Activated CD8-positive, alpha-beta T cell treated with anti-CD3 and anti-CD28 coated beads, Interleukin-2, amount 10 ng/mL, durations not matched to agents 7 days and 5 days (primary cell): Measurements from ENCODE around the gene RBFOX2. TPM values are rescaled to one million over a fixed set of nuclear protein-coding genes. Genes with fewer than 3 reads are reported as not detected.
"Not testable (repeated sequence)": the region's sequence is repeated elsewhere in the genome, so short reads cannot be mapped to it uniquely, and the experiment has no call there.

Experiments used
- ATAC-seq: fragments of 150-1000 bp; cut with Tn5 transposase; one replicate; pipeline ENCODE4 v1.10.0; 2021; ENCODE audit warnings: moderate library complexity
- CTCF ChIA-PET: fragments of 350-600 bp; sonication (Branson Sonifier 250); formaldehyde crosslinking; loops from one replicate; lab custom pipeline; 2021; ENCODE audit warnings: antibody characterized with exemption; lab: Charles Lee
- POLR2A ChIA-PET: fragments of 350-600 bp; sonication (Branson Sonifier 250); formaldehyde crosslinking; loops from one replicate; lab custom pipeline; 2021; ENCODE audit warnings: antibody characterized with exemption; lab: Charles Lee
- DNase-seq: peaks from one replicate; pipeline ENCODE4 v3.0.0-alpha.2; 2020
- H3K27ac Mint-ChIP-seq: one replicate; pipeline ENCODE4 v1.8.0; 2021; ENCODE audit warnings: mild to moderate bottlenecking, mixed read lengths
- H3K27me3 Mint-ChIP-seq: one replicate; pipeline ENCODE4 v1.8.0; 2021; ENCODE audit warnings: low read depth, mixed read lengths
- H3K36me3 Mint-ChIP-seq: one replicate; pipeline ENCODE4 v1.8.0; 2021; ENCODE audit warnings: low read depth, mixed read lengths
- H3K4me1 Mint-ChIP-seq: one replicate; pipeline ENCODE4 v1.8.0; 2021; ENCODE audit warnings: low read depth, mixed read lengths
- H3K4me3 Mint-ChIP-seq: one replicate; pipeline ENCODE4 v1.8.0; 2021; ENCODE audit warnings: mild to moderate bottlenecking, mixed read lengths
- H3K9me3 Mint-ChIP-seq: one replicate; pipeline ENCODE4 v1.8.0; 2022; ENCODE audit warnings: mixed read lengths; ENCODE audit not compliant: insufficient read depth
- total RNA-seq, 2 experiments: library from RNA; stranded (reverse); gene quantifications; one replicate each; pipeline ENCODE4 v1.2.3, GENCODE V29; 2021

The RBFOX2 gene
- total RNA-seq, 2 experiments from 2014 or later: 0.03 to 0.37 TPM

GRCh38 chr22:36003972-36004674 lies 24.5 kb downstream of the RBFOX2 start:
- H3K27me3 Mint-ChIP-seq: peaks cover 21% of the 10 kb centered on the region
- POLR2A ChIA-PET: no interaction called here
- CTCF ChIA-PET: interaction anchor here (1.2 to 2.0 kb wide), 2 partner anchors 62 to 120 kb away, joined by 3 to 11 read pairs; no protein-coding TSS in a partner anchor

GRCh38 chr22:36002718-36003260 lies 25.8 kb downstream of the RBFOX2 start:
- ATAC-seq (no peak), DNase-seq (no peak)
- no peak overlapping the region for H3K4me3 Mint-ChIP-seq
- no peaks in the 10 kb centered on the region for H3K36me3 Mint-ChIP-seq
- H3K9me3 Mint-ChIP-seq: no peaks in the 10 kb centered on the region
- ChIA-PET POLR2A (no interaction called here), CTCF (interaction anchor here (0.7 kb wide), 1 partner anchor 63 kb away, joined by 3 read pairs; no protein-coding TSS in a partner anchor)
- H3K27ac Mint-ChIP-seq: no peak overlapping the region
- peaks cover 22% of the 10 kb centered on the region for H3K27me3 Mint-ChIP-seq
- no peaks in the 10 kb centered on the region for H3K4me1 Mint-ChIP-seq

More at GRCh38 chr22:36003972-36004674, 24.5 kb downstream of the RBFOX2 start:
- Mint-ChIP-seq H3K27ac (no peak overlapping the region), H3K36me3 (no peaks in the 10 kb centered on the region), H3K4me3 (no peak overlapping the region), H3K9me3 (no peaks in the 10 kb centered on the region), H3K4me1 (no peaks in the 10 kb centered on the region)
- no peak for DNase-seq
- no peak for ATAC-seq

DNA sequence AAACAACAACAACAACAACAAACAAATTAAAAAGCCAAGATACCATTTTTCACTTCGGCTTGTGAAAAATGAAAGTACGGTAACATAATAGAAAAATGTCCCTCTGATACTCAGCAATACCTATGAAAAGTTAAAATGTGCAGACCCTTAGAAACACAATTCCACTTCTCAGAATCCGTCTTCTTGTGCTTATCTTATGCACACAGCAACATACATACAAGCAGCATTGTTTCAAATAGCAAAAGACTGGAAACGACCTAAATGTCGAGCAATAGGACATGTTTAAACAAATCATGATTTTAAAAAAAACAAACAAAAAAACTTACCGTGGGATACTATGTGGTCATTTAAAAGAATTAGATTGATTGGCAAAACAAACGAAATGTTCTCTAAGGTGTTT lies 26.5 kb downstream of the RBFOX2 start:
- ATAC-seq (no peak), DNase-seq (no peak)
- CTCF ChIA-PET: interaction anchor here (0.7 to 1.6 kb wide), 2 partner anchors 64 kb away, joined by 3 to 4 read pairs; no protein-coding TSS in a partner anchor
- H3K27me3 Mint-ChIP-seq: peaks cover 24% of the 10 kb centered on the region
- H3K4me1 Mint-ChIP-seq: no peaks in the 10 kb centered on the region
- no peak overlapping the region for H3K27ac Mint-ChIP-seq
- no peaks in the 10 kb centered on the region for H3K9me3 Mint-ChIP-seq
- POLR2A ChIA-PET: no interaction called here
- no peaks in the 10 kb centered on the region for H3K36me3 Mint-ChIP-seq
- H3K4me3 Mint-ChIP-seq: no peak overlapping the region

- ChIA-PET CTCF (interaction anchor here (1.0 to 1.5 kb wide), 2 partner anchors 17 to 67 kb away, joined by 3 to 5 read pairs; no protein-coding TSS in a partner anchor), POLR2A (no interaction called here)
- no peaks in the 10 kb centered on the region for H3K9me3 Mint-ChIP-seq
- peaks cover 11% of the 10 kb centered on the region for H3K27me3 Mint-ChIP-seq
- ATAC-seq (no peak), DNase-seq (no peak)
- H3K4me1 Mint-ChIP-seq: no peaks in the 10 kb centered on the region
- no peak overlapping the region for H3K27ac Mint-ChIP-seq
- H3K36me3 Mint-ChIP-seq: no peaks in the 10 kb centered on the region
- H3K4me3 Mint-ChIP-seq: no peak overlapping the region
Measured at GRCh38 chr22:35998748-35999147, 29.9 kb downstream of the RBFOX2 start.

- CTCF ChIA-PET: interaction anchor here (1.5 kb wide), 1 partner anchor 18 kb away, joined by 3 read pairs; no protein-coding TSS in a partner anchor
- no peaks in the 10 kb centered on the region for H3K36me3 Mint-ChIP-seq
- ATAC-seq (no peak), DNase-seq (no peak)
- no peak overlapping the region for H3K27ac Mint-ChIP-seq
- H3K9me3 Mint-ChIP-seq: no peaks in the 10 kb centered on the region
- peaks cover 17% of the 10 kb centered on the region for H3K27me3 Mint-ChIP-seq
- H3K4me1 Mint-ChIP-seq: no peaks in the 10 kb centered on the region
- POLR2A ChIA-PET: no interaction called here
- no peak overlapping the region for H3K4me3 Mint-ChIP-seq
Measured at GRCh38 chr22:35997438-35997837, 31.2 kb downstream of the RBFOX2 start.

- no peaks in the 10 kb centered on the region for H3K36me3 Mint-ChIP-seq
- no peak for ATAC-seq
- CTCF ChIA-PET: interaction anchor here (0.9 kb wide), 1 partner anchor 69 kb away, joined by 3 read pairs; no protein-coding TSS in a partner anchor
Measured at GRCh38 chr22:35996596-35996995, 32.0 kb downstream of the RBFOX2 start.

DNA sequence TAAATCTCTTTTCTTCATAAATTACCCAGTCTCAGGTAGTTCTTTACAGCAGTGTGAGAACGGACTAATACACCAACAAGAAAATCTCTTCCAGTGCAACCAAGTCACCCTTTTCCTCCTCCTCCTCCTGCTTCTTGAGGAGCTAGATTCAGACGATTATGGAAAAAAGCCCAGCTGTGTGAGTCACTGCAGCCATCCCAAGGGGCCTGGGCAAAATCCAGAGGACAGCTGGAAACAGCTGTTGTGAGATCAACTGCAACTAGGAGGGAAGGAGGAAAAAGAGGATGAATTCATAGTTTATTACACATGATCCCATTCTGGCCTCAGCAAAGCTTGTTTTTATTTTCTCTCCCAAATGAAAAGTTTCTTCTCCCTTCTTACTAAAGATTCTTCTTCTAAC lies 32.9 kb downstream of the RBFOX2 start:
- CTCF ChIA-PET: interaction anchor here (0.9 kb wide), 1 partner anchor 70 kb away, joined by 3 read pairs; no protein-coding TSS in a partner anchor
- ATAC-seq: no peak

More at GRCh38 chr22:35996596-35996995, 32.0 kb downstream of the RBFOX2 start:
- no peak for DNase-seq
- Mint-ChIP-seq H3K4me1 (no peaks in the 10 kb centered on the region), H3K9me3 (no peaks in the 10 kb centered on the region), H3K4me3 (no peak overlapping the region), H3K27me3 (peaks cover 19% of the 10 kb centered on the region), H3K27ac (no peak overlapping the region)
- POLR2A ChIA-PET: no interaction called here

GRCh38 chr22:35995348-35995747 lies 33.3 kb downstream of the RBFOX2 start:
- Mint-ChIP-seq H3K4me3 (no peak overlapping the region), H3K27me3 (peaks cover 18% of the 10 kb centered on the region), H3K27ac (no peak overlapping the region), H3K9me3 (no peaks in the 10 kb centered on the region), H3K4me1 (no peaks in the 10 kb centered on the region), H3K36me3 (no peaks in the 10 kb centered on the region)
- DNase-seq (no peak), ATAC-seq (no peak)
- ChIA-PET CTCF (no interaction called here), POLR2A (no interaction called here)

More for the DNA sequence above, 32.9 kb downstream of the RBFOX2 start:
- no peaks in the 10 kb centered on the region for H3K9me3 Mint-ChIP-seq
- POLR2A ChIA-PET: no interaction called here
- H3K27ac Mint-ChIP-seq: no peak overlapping the region
- no peak overlapping the region for H3K4me3 Mint-ChIP-seq
- H3K27me3 Mint-ChIP-seq: peaks cover 18% of the 10 kb centered on the region
- H3K36me3 Mint-ChIP-seq: no peaks in the 10 kb centered on the region
- no peaks in the 10 kb centered on the region for H3K4me1 Mint-ChIP-seq
- no peak for DNase-seq

- H3K27ac Mint-ChIP-seq, H3K9me3 Mint-ChIP-seq, POLR2A ChIA-PET, H3K4me1 Mint-ChIP-seq, DNase-seq, CTCF ChIA-PET, H3K36me3 Mint-ChIP-seq, ATAC-seq, H3K4me3 Mint-ChIP-seq: not testable (repeated sequence)
- H3K27me3 Mint-ChIP-seq: peaks cover 18% of the 10 kb centered on the region
Measured at GRCh38 chr22:35993727-35994126, 34.9 kb downstream of the RBFOX2 start.

DNA sequence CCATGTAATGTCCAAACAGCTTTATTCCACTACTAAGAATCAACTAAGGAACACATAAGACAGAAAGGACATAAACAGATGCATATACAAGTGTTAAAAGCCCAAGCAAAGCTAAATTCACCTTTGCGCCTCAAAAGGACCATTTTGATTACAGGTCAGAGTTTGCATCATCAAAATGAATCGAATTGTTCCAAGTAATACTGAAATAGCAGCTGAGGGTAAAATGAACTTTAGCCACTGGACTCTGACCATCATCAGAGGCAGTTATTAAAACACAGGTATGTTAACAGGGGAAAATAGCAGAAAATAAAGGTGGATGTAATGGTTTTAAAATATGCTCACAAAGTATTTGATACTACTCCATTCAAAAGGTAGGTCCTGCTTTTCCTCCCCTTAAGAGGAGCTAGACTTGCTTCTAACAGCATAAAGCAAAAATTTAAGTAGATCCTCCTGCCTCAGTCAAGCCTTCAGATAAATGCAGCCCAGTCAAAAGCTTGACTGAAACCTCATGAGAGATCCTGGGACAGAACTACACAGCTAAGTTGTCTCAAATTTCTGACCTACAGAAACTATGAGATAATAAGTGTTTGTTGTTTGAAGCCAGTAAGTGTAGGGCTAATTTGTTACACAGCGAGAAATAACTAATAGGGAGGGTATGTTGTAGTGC lies 35.4 kb downstream of the RBFOX2 start:
- ChIA-PET CTCF (interaction anchor here (0.8 to 1.3 kb wide), 2 partner anchors 10 to 72 kb away, joined by 3 to 5 read pairs; no protein-coding TSS in a partner anchor), POLR2A (no interaction called here)
- H3K36me3 Mint-ChIP-seq: no peaks in the 10 kb centered on the region
- H3K9me3 Mint-ChIP-seq: no peaks in the 10 kb centered on the region
- H3K4me1 Mint-ChIP-seq: no peaks in the 10 kb centered on the region
- H3K4me3 Mint-ChIP-seq: no peak overlapping the region
- DNase-seq: no peak
- no peak for ATAC-seq
- peaks cover 18% of the 10 kb centered on the region for H3K27me3 Mint-ChIP-seq
- H3K27ac Mint-ChIP-seq: no peak overlapping the region

DNA sequence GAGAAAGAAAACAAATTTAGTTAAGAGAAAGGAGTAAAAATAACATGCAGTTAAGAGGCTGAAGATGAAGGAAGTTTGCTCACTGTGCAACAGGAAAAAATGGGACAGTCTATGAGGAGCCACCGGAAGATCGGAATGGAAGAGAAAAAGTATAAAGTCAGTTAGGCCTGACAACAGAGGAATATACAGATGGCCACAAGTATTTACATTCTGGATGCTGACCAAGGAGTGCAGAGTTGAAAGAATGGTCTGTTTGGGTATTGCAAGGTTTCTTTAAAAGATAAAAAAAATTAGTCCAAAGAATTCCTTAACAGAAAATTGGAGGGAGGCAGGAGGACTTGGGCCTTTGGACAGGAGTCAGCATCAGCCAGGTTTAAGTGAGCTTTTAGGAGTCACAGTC lies 37.5 kb downstream of the RBFOX2 start:
- DNase-seq (no peak), ATAC-seq (no peak)
- H3K27me3 Mint-ChIP-seq: peaks cover 21% of the 10 kb centered on the region
- no peak overlapping the region for H3K27ac Mint-ChIP-seq
- no peak overlapping the region for H3K4me3 Mint-ChIP-seq
- no peaks in the 10 kb centered on the region for H3K36me3 Mint-ChIP-seq
- CTCF ChIA-PET: interaction anchor here (1.4 kb wide), 1 partner anchor 74 kb away, joined by 4 read pairs; no protein-coding TSS in a partner anchor
- H3K9me3 Mint-ChIP-seq: no peaks in the 10 kb centered on the region
- no peaks in the 10 kb centered on the region for H3K4me1 Mint-ChIP-seq
- POLR2A ChIA-PET: no interaction called here
